Measurements from ENCODE around the gene CPSF4. TPM values are rescaled to one million over a fixed set of nuclear protein-coding genes. Genes with fewer than 3 reads are reported as not detected.
A peak's percentile ranks its signal among the peaks of the same experiment; 100 is the strongest.
"Not testable (repeated sequence)": the region's sequence is repeated elsewhere in the genome, so short reads cannot be mapped to it uniquely, and the experiment has no call there.

Gene CPSF4
- total RNA-seq, 1 experiment from 2014 or later: 37.2 TPM

DNA sequence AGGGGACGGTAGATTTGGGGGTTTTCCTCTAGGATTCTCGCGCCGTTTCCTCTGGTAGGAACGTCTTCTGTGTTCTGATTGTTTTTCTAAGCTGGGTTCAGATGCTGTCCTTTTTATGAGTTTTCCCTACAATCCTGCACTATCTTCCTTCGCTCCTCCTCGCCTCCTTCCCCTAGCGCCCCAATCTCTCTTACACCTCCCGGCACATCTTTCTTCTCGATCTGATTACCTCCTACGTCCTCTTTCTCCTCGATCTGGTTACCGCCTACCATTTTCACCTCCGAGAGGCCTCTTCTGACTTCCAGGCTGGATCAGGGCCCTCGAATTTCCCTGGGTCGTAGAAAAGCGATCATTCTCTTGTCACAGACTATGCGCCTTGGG lies 29.6 kb upstream of the CPSF4 start:
- TF ChIP-seq, protein P1, sequence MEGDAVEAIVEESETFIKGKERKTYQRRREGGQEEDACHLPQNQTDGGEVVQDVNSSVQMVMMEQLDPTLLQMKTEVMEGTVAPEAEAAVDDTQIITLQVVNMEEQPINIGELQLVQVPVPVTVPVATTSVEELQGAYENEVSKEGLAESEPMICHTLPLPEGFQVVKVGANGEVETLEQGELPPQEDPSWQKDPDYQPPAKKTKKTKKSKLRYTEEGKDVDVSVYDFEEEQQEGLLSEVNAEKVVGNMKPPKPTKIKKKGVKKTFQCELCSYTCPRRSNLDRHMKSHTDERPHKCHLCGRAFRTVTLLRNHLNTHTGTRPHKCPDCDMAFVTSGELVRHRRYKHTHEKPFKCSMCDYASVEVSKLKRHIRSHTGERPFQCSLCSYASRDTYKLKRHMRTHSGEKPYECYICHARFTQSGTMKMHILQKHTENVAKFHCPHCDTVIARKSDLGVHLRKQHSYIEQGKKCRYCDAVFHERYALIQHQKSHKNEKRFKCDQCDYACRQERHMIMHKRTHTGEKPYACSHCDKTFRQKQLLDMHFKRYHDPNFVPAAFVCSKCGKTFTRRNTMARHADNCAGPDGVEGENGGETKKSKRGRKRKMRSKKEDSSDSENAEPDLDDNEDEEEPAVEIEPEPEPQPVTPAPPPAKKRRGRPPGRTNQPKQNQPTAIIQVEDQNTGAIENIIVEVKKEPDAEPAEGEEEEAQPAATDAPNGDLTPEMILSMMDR (IDR thresholded peaks at IDR 0.05; ENCODE audit: unreplicated experiment): no peak
- H3K9me3 Mint-ChIP-seq (ENCODE audit: low read depth, unreplicated experiment): no peaks in the 10 kb centered on the region
- peaks cover 58% of the 10 kb centered on the region for H3K36me3 Mint-ChIP-seq (ENCODE audit: insufficient read depth, unreplicated experiment)
- BruUV-seq (replicated peaks): TSS peak; percentile 46
- CTCF ChIA-PET: interaction anchor here (1.2 kb wide), 1 partner anchor 10 kb away, joined by 3 read pairs; no protein-coding TSS in a partner anchor
- peaks cover 5% of the 10 kb centered on the region for H3K4me1 Mint-ChIP-seq (ENCODE audit: low read depth, unreplicated experiment)
- H3K4me3 Mint-ChIP-seq (ENCODE audit: low read depth, unreplicated experiment): peak overlapping the region; percentile 92
- H3K27ac Mint-ChIP-seq (ENCODE audit: unreplicated experiment): peak overlapping the region; percentile 89
- no peaks in the 10 kb centered on the region for H3K27me3 Mint-ChIP-seq (ENCODE audit: unreplicated experiment)
- DNase-seq: no peak
- intact Hi-C loops (cut with micrococcal nuclease; ENCODE audit: unreplicated experiment): no loop called here

DNA sequence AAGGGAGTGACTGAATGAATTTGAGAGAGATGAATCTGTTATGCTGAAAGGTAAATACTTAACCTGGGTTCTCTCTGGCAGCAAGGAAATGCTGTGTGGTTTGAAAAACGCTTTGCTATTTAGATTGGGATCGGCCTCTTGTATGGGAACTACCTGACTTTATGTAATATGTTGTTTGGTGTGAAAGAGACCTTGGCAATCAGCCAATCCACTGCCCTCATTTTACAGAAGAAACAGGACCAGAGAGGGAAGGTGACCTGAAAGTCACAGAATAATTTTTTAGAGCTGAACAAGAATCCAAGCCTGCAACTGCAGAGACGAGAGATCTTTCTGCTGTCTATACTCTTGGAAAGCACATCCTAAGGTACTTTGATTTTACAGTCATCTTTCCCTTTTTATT lies 28.9 kb upstream of the CPSF4 start:
- no peak for DNase-seq
- Mint-ChIP-seq H3K36me3 (ENCODE audit: insufficient read depth, unreplicated experiment) (peaks cover 56% of the 10 kb centered on the region), H3K27me3 (ENCODE audit: unreplicated experiment) (no peaks in the 10 kb centered on the region), H3K4me3 (ENCODE audit: low read depth, unreplicated experiment) (peak overlapping the region; percentile 92), H3K27ac (ENCODE audit: unreplicated experiment) (no peak overlapping the region), H3K4me1 (ENCODE audit: low read depth, unreplicated experiment) (peaks cover 7% of the 10 kb centered on the region), H3K9me3 (ENCODE audit: low read depth, unreplicated experiment) (peaks cover 1% of the 10 kb centered on the region)
- no TSS peak for BruUV-seq (replicated peaks)
- CTCF ChIA-PET: no interaction called here
- intact Hi-C loops (cut with micrococcal nuclease; ENCODE audit: unreplicated experiment): no loop called here
- TF ChIP-seq, protein P1 (IDR thresholded peaks at IDR 0.05; ENCODE audit: unreplicated experiment): no peak

DNA sequence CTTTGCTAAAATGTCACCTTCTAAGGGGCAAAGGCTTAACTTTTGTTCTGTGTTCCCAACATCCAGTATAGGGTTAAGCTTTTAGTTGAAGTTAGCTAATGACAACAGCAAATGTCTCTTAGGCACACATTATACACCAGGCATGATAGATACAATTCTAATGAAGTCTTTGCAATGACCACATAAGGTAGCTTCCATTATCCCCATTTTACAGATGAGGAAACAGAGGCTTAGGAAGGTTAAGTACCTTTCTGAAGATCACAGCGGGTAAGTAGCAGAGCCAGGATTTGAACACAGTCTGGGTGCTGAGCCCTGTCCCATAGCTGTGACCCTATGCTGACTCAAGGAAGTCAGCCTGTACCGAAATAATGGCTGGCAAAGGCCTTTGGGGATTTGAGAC lies 28.1 kb upstream of the CPSF4 start:
- no peak for DNase-seq
- Mint-ChIP-seq H3K36me3 (ENCODE audit: insufficient read depth, unreplicated experiment) (peaks cover 64% of the 10 kb centered on the region), H3K9me3 (ENCODE audit: low read depth, unreplicated experiment) (peaks cover 3% of the 10 kb centered on the region), H3K27ac (ENCODE audit: unreplicated experiment) (no peak overlapping the region), H3K4me3 (ENCODE audit: low read depth, unreplicated experiment) (peak overlapping the region; percentile 92), H3K4me1 (ENCODE audit: low read depth, unreplicated experiment) (peaks cover 12% of the 10 kb centered on the region), H3K27me3 (ENCODE audit: unreplicated experiment) (no peaks in the 10 kb centered on the region)
- intact Hi-C loops (cut with micrococcal nuclease; ENCODE audit: unreplicated experiment): no loop called here
- TF ChIP-seq, protein P1 (IDR thresholded peaks at IDR 0.05; ENCODE audit: unreplicated experiment): no peak
- CTCF ChIA-PET: no interaction called here
- no TSS peak for BruUV-seq (replicated peaks)

DNA sequence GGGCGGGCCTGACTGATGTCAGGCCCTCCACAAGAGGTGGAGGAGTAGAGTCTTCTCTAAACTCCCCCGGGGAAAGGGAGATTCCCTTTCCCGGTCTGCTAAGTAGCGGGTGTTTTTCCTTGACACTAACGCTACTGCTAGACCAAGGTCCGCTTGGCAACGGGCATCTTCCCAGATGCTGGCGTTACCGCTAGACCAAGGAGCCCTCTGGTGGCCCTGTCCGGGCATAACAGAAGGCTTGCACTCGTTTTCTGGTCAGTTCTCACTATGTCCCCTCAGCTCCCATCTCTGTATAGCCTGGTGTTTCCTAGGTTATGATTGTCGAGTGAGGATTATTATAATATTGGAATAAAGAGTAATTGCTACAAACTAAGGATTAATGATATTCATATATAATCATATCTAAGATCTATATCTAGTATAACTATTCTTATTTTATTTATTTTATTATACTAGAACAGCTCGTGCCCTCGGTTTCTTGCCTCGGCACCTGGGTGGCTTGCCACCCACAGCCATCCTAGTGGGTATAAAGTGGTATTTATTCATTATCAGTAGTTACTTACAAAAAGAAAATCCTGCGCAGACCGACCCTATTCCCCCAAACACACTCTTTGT lies 23.1 kb upstream of the CPSF4 start:
- H3K27me3 Mint-ChIP-seq (ENCODE audit: unreplicated experiment); intact Hi-C loops (cut with micrococcal nuclease; ENCODE audit: unreplicated experiment); BruUV-seq (replicated peaks); H3K4me3 Mint-ChIP-seq (ENCODE audit: low read depth, unreplicated experiment); H3K4me1 Mint-ChIP-seq (ENCODE audit: low read depth, unreplicated experiment); H3K9me3 Mint-ChIP-seq (ENCODE audit: low read depth, unreplicated experiment); H3K27ac Mint-ChIP-seq (ENCODE audit: unreplicated experiment); CTCF ChIA-PET: not testable (repeated sequence)
- peak; percentile 62 for DNase-seq
- H3K36me3 Mint-ChIP-seq (ENCODE audit: insufficient read depth, unreplicated experiment): peaks cover 74% of the 10 kb centered on the region
- TF ChIP-seq, protein P1 (IDR thresholded peaks at IDR 0.05; ENCODE audit: unreplicated experiment): peak; percentile 37
